Left lung (tissue), 10 donors: ENCODE measurements around the gene MYO6. TPM values are rescaled to one million over a fixed set of nuclear protein-coding genes. Genes with fewer than 3 reads are reported as not detected.

Experiments used
- ATAC-seq: fragments of 200-7000 bp; cut with Tn5 transposase; one replicate; pipeline ENCODE4 v1.9.1; 2020; ENCODE audit warnings: moderate library complexity
- DNase-seq, 4 donors: peaks; one replicate each; pipeline ENCODE4 v3.0.0-alpha.2; 2013 to 2020
- H3K27ac ChIP-seq, 2 donors: fragments of 200-600 bp; sonication (generic) in 1 of 2; one replicate each; pipeline versions ENCODE4 v1.5.0 to v1.8.0; 2020 to 2021
- H3K27me3 ChIP-seq, 2 donors: fragments of 200-600 bp; sonication (generic) in 1 of 2; one replicate each; pipeline versions ENCODE4 v1.5.0 to v1.8.0; 2020 to 2021
- H3K36me3 ChIP-seq, 2 donors: fragments of 200-600 bp; sonication (generic) in 1 of 2; one replicate each; pipeline versions ENCODE4 v1.5.0 to v1.8.0; 2020 to 2021
- H3K4me1 ChIP-seq, 2 donors: fragments of 200-600 bp; one replicate each; pipeline ENCODE4 v1.8.0; 2021
- H3K4me3 ChIP-seq, 2 donors: fragments of 200-600 bp; sonication (generic) in 1 of 2; one replicate each; pipeline versions ENCODE4 v1.5.0 to v1.8.0; 2020 to 2021; ENCODE audit warnings: mild to moderate bottlenecking in 1 of 2
- H3K9me3 ChIP-seq, 2 donors: fragments of 200-600 bp; sonication (generic) in 1 of 2; one replicate each; pipeline versions ENCODE4 v1.5.0 to v1.8.0; 2020 to 2021
- CTCF ChIP-seq, 2 donors: fragments of 200-600 bp; sonication (generic) in 1 of 2; IDR thresholded peaks; one replicate each; pipeline versions ENCODE4 v1.5.0 to v1.8.0; 2021; ENCODE audit warnings: antibody characterized with exemption in 2 of 2
- intact Hi-C, 2 donors: fragments of 100-400 bp; cut with DNase I; formaldehyde crosslinking; loops; one replicate each; pipeline versions ENCODE4 v1.11.2 to v1.14.2; 2022
- polyA plus RNA-seq, 6 donors: library from polyadenylated mRNA; unstranded; fragments of 120-200 nt; gene quantifications; one replicate each; pipeline ENCODE4 v1.2.1, GENCODE V29; 2013; ENCODE audit not compliant: insufficient read length in 6 of 6
- total RNA-seq, 2 donors: library from RNA; stranded (reverse); fragmentation: NEBNext Ultra II Directional; extraction: Animal tissue kit (Norgen Biotek cat#: 25700); gene quantifications; one replicate each; pipeline ENCODE4 v1.2.1, GENCODE V29; 2021
- donor health status: DM: no; HTN: yes; CAD: no.
- donor health status: DM: no; HTN: no; CAD: no.

MYO6 gene
- total and polyA plus RNA-seq, 8 donors: 29.0 to 105 (median 31.4) TPM

- Histone ChIP-seq H3K4me1 (no peaks in the 10 kb centered on the region), H3K27ac (no peak overlapping the region), H3K36me3 (peaks cover 0 to 25% of the 10 kb centered on the region in 2 donors), H3K9me3 (no peaks in the 10 kb centered on the region), H3K27me3 (no peaks in the 10 kb centered on the region), H3K4me3 (no peak overlapping the region)
- TF ChIP-seq CTCF (IDR thresholded peaks at IDR 0.05): no peak
- DNase-seq (no peak), ATAC-seq (no peak)
- intact Hi-C loops: no loop called here
These were observed 114.0 kb downstream of the MYO6 start for GRCh38 chr6:75863001-75863400.

GRCh38 chr6:75863784-75864183 lies 114.7 kb downstream of the MYO6 start:
- H3K9me3 ChIP-seq: no peaks in the 10 kb centered on the region
- DNase-seq: no peak
- H3K27ac ChIP-seq: no peak overlapping the region
- no peaks in the 10 kb centered on the region for H3K4me1 ChIP-seq
- no peak overlapping the region for H3K4me3 ChIP-seq
- no peak for ATAC-seq
- H3K27me3 ChIP-seq: no peaks in the 10 kb centered on the region
- H3K36me3 ChIP-seq: peaks cover 0 to 25% of the 10 kb centered on the region in 2 donors
- intact Hi-C loops: no loop called here
- TF ChIP-seq CTCF (IDR thresholded peaks at IDR 0.05): no peak

- intact Hi-C loops: no loop called here
- DNase-seq: no peak
- TF ChIP-seq CTCF (IDR thresholded peaks at IDR 0.05): no peak
- Histone ChIP-seq H3K27ac (no peak overlapping the region), H3K36me3 (peaks cover 0 to 25% of the 10 kb centered on the region in 2 donors), H3K4me3 (no peak overlapping the region), H3K4me1 (no peaks in the 10 kb centered on the region), H3K27me3 (no peaks in the 10 kb centered on the region), H3K9me3 (no peaks in the 10 kb centered on the region)
- no peak for ATAC-seq
These were observed 115.4 kb downstream of the MYO6 start for GRCh38 chr6:75864446-75864845.

- no peak overlapping the region for H3K4me3 ChIP-seq
- no peak for TF ChIP-seq CTCF (IDR thresholded peaks at IDR 0.05)
- intact Hi-C loops: no loop called here
- DNase-seq (no peak), ATAC-seq (no peak)
- no peaks in the 10 kb centered on the region for H3K9me3 ChIP-seq
- H3K36me3 ChIP-seq: peaks cover 0 to 26% of the 10 kb centered on the region in 2 donors
- H3K27ac ChIP-seq: no peak overlapping the region
- H3K4me1 ChIP-seq: no peaks in the 10 kb centered on the region
- H3K27me3 ChIP-seq: no peaks in the 10 kb centered on the region
These were observed 121.3 kb downstream of the MYO6 start for GRCh38 chr6:75870389-75870788.

GRCh38 chr6:75874224-75874623 lies 125.2 kb downstream of the MYO6 start:
- Histone ChIP-seq H3K4me3 (no peak overlapping the region), H3K4me1 (no peaks in the 10 kb centered on the region), H3K27ac (no peak overlapping the region), H3K9me3 (no peaks in the 10 kb centered on the region), H3K36me3 (peaks cover 0 to 27% of the 10 kb centered on the region in 2 donors), H3K27me3 (no peaks in the 10 kb centered on the region)
- no peak for ATAC-seq
- TF ChIP-seq CTCF (IDR thresholded peaks at IDR 0.05): no peak
- DNase-seq: no peak
- intact Hi-C loops: no loop called here
